GM19395 (cell line): ENCODE measurements around the gene SOCS7.

Experiments used
- ATAC-seq: cut with Tn5 transposase; IDR thresholded peaks from one replicate; pipeline ENCODE4 v1.9.1; 2021; ENCODE audit warnings: mild to moderate bottlenecking, moderate library complexity; ENCODE audit not compliant: unreplicated experiment

The SOCS7 gene

DNA sequence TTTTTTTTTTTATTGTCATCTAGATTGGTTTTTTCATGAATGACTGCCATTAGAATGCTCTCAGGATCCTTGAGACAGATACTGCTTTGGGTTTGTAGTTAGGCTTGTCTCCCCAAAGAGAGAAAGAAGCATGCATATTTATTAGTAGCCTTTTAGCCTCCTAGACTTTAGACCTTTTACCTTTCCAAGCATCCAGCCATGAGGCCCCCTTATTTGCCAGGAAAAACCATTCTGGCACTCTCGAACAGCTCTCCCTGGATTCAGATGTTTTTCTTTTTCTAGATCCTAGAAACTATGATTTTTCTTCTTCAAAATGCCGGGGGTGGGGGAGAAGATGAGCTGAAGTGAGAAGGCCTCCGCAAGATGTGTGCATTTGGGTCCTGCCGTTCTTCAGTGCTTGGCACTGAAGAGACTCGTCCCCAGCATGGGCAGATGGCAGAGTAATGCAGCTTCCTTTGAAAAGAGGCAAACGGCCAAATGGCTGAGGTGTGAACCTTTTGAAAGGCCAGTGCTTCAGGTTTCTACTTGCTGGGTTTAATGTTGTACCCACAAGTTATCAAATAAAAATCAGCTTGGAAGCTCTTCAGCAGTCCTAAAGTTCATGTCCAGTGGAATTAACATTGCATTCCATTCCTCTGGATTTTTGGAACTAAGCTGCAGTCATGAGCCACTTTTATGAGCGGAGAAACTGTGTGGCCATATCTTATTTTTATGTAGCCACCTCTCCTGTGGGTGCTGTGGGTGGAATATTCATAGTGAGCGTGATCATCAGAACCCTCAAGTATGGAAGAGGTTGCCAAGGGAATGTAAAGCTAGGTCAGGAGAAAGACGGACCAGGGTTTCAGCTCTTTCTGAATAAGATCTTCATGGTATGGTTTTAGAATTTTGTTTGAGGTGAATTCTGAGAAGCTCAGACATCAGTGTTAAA, 7.2 kb downstream of the SOCS7 start:
- no peak for ATAC-seq

DNA sequence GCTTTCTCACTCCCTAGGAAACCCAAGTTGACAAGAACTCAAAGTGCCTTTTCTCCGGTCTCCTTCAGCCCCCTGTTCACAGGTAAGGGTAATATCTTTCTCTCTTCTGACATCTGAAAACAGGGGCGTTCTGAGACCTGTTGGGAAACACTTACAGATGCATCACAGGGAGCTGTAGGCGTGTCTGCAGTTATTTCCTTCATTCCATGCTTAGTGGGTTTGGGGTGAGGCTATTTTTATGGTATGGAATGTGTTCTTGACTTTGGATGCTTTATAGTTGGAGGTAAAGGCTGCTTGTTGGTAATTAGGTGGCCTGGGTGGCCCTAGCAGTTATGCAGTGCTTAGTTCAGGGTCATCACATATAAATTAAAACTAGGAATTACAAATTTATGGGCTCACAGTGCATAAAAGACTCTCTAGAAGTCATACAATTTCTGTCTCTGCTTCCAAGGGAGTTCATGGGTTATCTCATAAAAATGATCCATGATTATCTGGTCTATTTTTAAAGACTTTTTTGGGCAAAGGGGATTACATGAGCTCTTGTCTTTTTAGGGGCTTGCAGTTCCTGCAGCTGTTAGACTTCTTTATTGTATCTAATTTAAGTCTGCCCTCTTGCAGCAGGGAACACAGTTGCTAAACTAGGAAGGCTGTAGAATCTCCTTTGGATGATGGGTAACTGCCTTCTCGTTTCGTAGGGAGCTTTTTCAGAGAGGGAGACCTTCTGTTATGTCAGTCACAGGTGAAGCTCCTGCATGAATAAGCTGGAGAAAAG, 10.2 kb downstream of the SOCS7 start:
- ATAC-seq: no peak

DNA sequence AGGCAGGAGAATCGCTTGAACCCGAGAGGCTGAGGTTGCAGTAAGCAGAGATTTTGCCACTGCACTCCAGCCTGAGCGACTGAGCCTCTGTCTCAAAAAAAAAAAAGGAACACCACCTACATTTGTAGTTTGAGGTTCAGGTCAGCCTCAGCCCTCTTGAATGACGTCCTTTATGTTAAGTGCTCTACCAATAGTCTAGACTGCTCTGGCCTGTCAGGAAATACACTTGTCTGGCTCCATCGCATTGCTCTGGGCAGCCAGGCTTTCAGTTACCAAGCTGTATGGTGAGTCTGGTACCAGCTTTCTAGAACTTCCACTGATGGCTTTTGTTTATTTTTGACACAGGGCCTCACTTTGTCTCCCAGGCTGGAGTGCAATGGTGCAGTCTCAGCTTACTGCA, 11.4 kb downstream of the SOCS7 start:
- ATAC-seq: no peak

DNA sequence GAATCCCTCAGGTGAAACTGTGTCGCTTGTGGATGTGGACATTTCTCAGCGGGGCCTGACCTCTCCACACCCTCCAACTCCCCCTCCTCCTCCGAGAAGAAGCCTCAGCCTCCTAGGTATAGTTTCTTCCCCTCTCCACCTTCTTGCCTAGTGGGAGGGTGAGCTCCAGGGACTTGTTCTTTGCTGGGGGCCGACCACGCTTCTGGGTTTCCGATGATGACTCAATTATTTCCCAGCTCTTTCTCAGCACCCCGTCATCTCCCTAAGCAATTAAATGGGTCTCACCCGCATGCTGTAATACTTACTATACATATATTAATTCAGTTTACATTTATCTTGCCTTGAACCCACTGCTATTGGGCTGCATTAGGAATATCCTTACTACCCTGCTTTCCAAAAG, 13.1 kb downstream of the SOCS7 start:
- ATAC-seq: no peak

DNA sequence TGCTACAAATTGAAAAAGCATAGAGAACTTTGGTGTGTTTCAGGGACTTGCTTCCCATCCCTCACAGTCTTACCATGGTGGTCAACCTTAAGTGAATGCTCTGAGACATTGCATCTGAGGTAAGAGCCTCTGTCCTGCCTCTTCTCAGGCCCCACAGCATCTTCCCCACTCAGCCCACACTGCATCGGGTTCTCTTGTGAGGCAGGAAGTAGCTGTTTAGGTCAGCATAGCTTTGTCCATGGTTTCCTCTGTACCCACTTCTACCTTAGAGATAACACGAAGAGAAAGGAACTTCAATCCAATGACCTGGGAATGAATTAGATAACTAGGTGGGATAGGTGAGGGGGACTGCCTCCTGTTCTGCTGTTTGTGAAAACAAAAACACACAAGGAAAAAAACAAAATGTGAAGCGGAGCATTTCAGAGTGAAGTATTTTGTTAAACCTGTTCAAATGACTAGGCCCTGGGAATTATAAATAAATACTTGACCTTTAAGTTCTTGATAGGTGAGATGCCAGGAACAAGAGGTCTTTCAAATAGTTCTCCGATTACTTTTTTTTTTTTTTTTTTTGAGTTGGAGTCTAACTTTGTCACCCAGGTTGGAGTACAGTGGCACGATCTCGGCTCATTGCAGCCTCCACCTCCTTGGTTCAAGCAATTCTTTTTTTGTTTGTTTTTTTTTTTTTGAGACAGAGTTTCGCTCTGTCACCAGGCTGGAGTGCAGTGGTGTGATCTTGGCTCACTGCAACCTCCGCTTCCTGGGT, 17.7 kb downstream of the SOCS7 start:
- no peak for ATAC-seq

DNA sequence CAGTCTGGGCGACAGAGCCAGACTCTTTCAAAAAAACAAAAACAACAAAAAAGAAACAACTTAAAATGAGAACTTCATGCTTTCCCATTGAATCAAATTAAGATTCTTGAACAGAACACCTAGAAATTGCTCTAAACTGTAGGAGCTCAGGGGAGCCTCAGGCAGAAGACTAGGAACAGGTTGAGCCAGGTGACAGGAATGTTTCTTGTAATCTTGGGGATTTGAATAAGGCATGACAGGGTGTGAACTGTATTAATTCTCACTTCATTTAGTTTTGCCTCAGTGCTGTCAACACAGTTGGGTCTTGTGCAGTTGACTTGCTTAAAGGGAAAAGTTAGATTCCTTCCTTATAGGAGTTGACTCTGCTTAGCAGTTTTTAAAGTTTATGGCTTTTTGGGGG, 27.8 kb downstream of the SOCS7 start:
- no peak for ATAC-seq

DNA sequence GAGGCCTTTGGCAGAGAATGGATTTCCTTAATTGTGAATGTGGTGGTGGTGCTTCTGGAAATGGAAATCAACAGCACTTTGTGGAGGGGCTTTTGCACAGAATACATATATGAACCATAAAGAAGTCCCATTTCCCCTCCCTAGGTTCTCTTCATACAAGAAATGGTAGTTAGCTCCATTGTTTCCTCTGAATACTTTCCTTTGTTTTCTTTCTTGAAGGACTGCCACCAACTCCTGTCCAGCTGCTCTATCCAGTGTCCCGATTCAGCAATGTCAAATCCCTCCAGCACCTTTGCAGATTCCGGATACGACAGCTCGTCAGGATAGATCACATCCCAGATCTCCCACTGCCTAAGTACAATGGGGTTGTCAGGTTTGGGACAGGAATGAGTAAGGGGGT, 43.4 kb downstream of the SOCS7 start:
- ATAC-seq: no peak

DNA sequence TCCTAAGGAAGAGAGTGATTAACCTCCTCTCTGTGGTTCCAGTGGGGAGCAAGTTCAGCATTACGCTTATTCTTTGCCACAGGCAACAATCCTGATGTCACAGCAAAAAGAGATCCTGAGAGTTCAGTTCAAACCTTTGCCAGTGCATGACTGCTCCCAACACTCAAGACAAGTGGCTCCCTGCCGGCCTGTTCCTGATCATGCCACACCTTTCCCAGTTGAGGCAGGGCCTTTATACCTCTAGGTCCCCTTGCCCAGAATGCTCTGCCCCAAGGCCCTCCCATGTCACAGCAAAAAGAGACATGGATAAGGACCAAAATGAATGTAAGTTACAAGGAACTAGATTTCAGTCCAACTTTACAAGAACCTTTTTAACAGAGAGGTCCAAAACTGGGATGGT, 45.6 kb downstream of the SOCS7 start:
- ATAC-seq: no peak

DNA sequence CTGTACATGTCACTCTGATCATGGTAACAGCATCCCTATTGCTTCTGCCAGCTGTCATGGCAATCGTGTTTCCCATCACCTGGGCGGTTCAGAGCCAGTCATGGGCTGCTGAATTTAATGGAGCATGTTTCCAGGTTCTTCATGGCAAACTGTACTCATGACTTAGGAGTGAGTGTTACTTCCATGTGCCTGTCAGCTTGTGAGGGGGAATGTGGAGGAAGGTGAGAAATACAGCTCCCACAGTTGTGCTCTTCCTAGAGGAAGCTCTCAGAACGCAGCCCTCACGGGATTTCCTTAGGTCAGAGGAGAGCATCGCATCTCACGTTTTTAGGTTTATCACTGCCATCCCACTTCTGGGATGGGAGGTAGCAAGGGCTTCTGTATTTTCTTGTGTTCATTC, 48.6 kb downstream of the SOCS7 start:
- ATAC-seq: no peak

DNA sequence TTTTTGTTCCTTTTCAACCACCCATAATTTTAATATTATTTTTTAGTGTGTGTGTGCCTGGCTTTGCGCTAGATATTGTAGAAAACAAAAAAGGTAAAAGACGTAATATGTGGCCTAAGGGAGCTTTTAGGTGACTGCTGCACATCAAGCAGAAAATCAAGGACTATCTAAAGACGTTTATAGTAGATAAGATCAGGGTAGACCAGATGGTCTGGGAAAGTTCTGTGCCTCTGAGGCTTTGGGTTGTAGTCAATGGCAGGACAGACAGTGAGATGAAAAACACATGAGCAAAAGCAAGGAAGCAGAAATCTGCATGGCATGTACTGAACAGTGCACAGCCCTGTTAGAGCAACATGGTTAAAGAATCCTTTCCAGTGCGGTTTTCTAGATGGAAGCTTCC, 49.8 kb downstream of the SOCS7 start:
- ATAC-seq: no peak

DNA sequence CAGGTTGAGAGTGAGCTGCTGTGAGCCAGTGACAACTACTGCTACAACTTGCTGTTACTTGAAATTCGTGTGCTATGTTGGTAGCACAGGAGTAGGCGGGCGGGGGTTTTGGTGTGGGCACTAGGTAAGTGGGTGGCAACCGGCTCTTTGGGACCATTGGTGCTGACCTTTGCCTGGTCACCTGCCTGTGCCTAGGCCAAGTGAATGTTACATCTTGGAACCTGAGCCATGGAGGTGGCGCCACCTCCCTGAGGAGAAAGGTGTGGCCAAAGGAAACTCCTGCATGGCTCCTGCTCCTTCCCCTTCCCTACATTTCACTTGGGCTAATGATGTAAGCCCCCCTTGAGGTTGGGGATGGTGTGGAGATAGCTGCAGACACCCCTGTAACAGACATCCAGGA, 51.3 kb downstream of the SOCS7 start:
- no peak for ATAC-seq

DNA sequence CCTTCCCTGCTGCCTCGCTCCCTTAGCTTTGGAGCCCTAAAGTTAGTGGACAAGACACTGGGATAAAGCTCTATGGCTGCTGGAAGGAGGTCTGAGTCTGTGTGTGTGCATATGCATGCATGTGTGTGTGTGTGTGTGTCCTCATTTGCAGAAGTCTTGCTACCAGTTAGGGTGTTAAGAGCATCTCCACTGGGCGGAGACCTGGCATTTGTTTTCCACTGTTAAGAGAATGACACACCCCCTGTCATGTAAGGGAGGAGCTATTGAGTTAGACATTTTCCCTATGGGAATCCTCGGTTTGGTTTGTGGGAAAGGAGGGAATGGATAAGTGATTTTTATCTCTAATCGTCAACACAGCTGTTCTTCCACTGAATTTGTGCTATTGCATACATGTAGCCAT, 51.8 kb downstream of the SOCS7 start:
- no peak for ATAC-seq

DNA sequence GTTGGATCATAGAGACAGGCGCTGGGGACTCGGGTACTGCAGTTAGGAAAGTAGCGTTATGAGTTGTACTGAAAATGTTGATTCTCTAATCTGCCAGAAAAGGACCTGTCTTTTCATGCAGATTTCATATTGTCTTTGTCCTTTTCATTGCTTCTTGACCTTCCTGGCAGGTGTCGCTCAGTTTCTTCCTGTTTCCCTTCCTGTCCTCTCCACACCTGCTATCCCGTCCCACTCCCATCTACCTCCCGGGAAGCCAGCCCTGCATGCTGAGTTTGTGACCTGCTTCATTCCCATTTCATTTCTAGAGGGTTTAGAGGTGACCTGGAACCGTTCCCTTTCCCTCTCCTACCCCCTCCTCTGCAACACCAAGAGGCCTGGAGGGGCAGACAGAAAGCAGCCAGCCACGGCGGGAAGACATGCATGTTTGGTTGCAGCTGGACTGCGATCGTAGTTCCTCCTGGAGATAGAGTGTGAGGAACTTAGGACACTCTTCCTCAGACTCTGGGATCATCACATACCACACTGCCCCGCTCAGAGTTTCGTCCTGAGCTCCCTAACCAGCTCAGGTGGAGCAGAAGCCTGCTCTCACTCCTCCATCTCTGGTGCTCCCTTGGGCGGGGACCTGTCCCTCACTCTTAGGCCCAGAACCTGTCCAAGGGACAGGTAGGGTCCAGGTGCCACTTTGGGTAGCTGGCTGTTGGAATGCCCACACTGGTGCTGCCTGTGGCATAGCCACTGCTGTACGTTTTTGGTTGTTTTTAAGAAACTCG, 52.7 kb downstream of the SOCS7 start:
- no peak for ATAC-seq

DNA sequence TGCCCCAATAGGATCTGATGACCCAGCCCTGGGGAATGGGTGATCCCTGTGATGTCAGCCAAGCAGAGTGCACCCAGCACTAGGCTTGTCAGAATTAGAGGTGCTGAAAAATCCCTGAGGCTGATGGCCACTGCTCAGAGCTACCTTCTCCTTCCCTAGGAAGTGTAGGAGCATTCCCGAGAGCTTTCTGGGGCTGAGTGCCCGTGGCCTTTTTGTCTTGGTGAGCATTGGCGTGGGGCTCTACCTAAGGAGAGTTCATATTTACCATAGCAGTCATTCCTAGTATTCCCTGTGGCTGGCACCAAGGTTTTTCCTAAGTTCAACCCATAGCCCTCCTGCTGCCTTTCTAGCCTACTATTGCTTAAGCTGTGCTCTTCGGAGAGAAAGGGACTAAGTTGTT, 54.0 kb downstream of the SOCS7 start:
- ATAC-seq: no peak

DNA sequence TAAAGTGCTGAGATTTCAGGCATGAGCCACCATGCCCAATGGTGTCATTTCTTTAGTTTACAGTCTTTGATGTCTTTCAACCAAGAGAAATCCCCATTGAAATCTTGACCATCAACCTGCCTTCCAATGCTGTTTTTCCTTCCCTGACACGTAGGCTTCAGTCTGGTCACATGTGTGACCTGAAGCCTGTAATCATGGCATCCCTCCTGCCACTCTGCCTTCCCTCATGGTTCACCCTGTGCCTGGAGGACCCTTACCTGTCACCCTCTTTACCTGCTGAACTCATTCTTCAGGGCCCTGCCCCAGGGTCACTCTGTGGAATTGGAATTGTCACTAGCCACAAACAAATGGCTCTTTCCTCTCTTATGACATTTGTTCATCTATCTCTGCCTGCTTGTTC, 58.6 kb downstream of the SOCS7 start:
- ATAC-seq: no peak

DNA sequence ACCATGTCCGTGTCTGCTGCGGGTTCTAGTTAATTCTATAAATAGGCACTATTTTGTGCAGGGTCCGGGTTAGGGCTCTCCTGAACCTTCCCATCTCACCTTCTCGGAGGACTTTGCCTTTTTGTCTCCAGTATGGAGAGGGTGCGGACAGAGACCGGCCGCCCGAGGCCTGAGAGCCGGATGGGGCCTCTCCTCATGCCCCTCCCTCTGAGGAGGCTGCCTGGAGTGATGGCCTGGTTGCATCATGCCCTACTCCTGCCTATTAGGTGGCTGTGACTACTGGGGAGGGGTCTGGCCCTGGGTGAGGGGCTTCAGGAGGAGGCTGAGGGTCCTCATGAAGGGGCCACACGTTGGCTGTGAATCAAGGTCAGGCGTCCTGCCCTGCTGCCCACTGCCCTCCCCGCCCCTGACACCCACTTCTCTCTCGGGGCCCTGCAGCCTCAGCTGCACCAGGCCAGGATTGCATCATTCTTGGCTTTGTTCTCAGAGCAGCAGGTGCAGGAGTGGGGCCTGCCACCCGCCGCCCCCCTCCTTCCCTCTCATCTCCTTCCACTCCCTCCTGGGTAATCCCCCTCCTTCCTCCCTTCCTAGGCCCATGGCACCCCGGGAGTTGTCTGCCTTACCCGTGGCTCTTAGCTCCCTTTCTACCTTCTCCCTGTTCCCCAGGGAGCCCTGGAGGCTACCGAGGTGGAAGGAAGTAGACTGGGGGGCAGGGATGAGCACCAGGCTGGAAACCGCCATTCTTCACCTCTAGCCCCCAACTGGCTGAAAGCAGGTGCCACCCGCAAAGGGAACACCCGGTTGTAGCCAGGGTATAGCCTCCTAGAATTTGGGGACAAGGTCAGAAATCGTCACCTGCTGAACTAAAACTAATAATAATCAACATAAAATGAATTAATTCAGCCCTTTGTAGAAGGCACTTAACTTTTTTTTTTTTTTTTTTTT, 63.9 kb downstream of the SOCS7 start:
- no peak for ATAC-seq

DNA sequence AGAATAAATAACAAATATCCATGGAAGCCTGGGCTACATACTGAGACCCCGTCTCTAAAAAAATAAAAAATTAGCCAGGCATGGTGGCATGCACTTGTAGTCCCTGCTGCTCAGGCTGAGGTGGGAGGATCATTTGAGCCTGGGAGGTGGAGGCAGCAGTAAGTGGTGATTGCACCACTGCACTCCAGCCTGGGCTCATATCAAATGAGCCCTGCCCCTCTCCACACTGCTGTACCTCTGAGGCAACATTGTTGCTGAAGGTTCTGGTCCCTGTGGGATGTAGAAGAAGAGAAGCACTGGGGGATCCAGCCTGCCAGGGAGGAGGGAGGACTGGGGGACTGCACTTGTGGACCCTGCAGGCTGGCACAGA, 65.2 kb downstream of the SOCS7 start:
- ATAC-seq: no peak

DNA sequence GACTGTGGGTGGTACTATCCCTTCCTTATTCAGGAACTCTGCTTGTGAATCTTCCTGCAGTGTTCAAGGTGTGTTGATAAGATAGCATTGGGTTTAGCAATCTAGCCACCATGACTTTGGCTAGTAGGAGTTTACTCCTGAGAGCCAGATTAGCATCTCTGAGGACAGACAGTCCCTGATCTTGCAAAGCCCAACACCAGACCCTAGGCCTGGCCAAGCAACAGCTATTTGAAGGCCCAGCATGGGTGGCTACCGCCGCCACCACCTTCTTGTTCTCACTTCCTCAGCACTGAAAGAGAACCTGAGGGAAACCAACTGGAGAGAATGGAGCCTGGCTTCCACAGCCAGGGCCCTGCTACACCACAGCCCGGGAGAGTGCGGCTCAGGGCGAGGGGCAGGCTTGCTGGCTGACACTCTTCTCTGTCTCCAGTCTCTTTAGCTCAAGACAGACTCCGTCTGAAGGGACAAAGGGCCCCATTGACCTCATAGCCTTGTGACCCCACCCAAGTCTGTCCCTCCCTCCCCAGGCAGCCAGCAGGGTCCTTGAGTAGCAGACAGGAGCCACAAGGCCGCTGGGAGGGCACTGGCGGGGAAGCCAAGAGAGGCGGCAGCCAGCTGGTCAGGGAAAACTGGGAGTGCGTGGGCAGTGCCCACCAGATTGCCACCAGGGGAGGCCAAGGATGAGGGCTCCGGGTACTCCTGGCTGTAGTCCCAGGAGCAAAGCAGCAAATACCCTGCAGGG, 65.7 kb downstream of the SOCS7 start:
- ATAC-seq: no peak

DNA sequence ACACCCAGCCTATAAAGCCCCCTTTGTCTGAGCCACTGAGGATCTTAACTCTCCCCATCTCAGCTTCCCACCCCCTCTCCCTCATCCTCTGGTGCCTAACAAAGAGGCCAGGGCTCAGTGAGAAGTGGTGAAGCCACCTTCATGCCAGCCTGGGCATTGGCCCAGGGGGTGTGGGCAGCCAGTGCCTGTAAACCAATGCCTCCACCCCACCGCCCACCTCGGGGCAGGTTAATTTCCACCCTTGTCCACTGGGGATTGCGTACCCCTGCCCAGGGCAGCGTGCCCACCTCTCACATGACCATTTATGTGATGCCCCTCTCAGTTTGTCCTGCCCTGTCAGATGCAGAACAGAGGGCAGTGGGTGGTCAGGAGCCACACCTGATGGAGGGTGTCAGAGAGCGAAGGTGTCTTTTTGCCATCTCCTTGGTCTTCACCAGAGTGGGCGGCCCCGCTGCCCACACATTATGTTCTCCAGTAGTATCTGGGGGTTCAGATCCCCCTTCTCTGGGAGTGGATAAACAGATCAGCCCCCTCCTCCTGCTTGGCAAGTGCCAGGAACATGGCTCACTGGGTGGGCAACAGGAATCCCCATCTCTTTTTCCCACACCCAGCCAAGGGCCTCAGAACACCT, 66.5 kb downstream of the SOCS7 start:
- ATAC-seq: no peak
